WI38 (cell line): ENCODE measurements around the gene SLIT1.

ENCODE experiments used
- H3K4me3 ChIP-seq: 2 replicates; pipeline ENCODE4 v1.5.1; 2011; ENCODE audit warnings: low read depth, mild to moderate bottlenecking, control low read depth, low read length
- CTCF ChIP-seq: IDR thresholded peaks from 2 replicates; pipeline ENCODE4 v1.5.1; 2012; ENCODE audit warnings: low read depth, mild to moderate bottlenecking, control low read depth, low read length

The SLIT1 gene

GRCh38 chr10:97025613-97026242 is 160.0 kb downstream of the SLIT1 start:
- peak; percentile 42; the same call in 1 of the 2 replicates for TF ChIP-seq CTCF
- H3K4me3 ChIP-seq: no peak overlapping the region

GRCh38 chr10:97024168-97025073 is 161.3 kb downstream of the SLIT1 start:
- TF ChIP-seq CTCF: no peak
- H3K4me3 ChIP-seq: peak overlapping the region; percentile 33

GRCh38 chr10:97023401-97024167 is 162.2 kb downstream of the SLIT1 start:
- H3K4me3 ChIP-seq: no peak overlapping the region; the same call in 1 of the 2 replicates
- TF ChIP-seq CTCF: no peak

- no peak overlapping the region for H3K4me3 ChIP-seq
- TF ChIP-seq CTCF: no peak
These were observed 163.1 kb downstream of the SLIT1 start for GRCh38 chr10:97022616-97023015.

- no peak for TF ChIP-seq CTCF
- H3K4me3 ChIP-seq: no peak overlapping the region
These were observed 165.0 kb downstream of the SLIT1 start for GRCh38 chr10:97020452-97021400.

- H3K4me3 ChIP-seq: no peak overlapping the region
- TF ChIP-seq CTCF: no peak
These were observed 166.4 kb downstream of the SLIT1 start for GRCh38 chr10:97019213-97019844.
